Epithelial cell of proximal tubule (primary cell): ENCODE data around the gene NID1. TPM values are rescaled to one million over a fixed set of nuclear protein-coding genes. Genes with fewer than 3 reads are reported as not detected.

Experiments
- DNase-seq: peaks from one replicate; pipeline ENCODE4 v3.0.0-alpha.2; 2011; ENCODE audit warnings: low read depth
- H3K4me3 ChIP-seq: 2 replicates; pipeline ENCODE4 v1.5.1; 2011; ENCODE audit warnings: low read depth, mild to moderate bottlenecking, low read length
- CTCF ChIP-seq: conservative IDR thresholded peaks from 2 replicates; pipeline ENCODE4 v1.5.1; 2012; ENCODE audit warnings: low read depth, mild to moderate bottlenecking, low read length
- total RNA-seq: library from RNA; depleted of rRNA; stranded (reverse); fragments of >200 nt; gene quantifications from 2 replicates; pipeline ENCODE4 v1.2.3, GENCODE V29; 2015

Gene NID1
- total RNA-seq, 1 donor from 2014 or later: 23.2 TPM

- H3K4me3 ChIP-seq: no peak overlapping the region
- DNase-seq: no peak
- no peak for TF ChIP-seq CTCF
Observed at GRCh38 chr1:236016083-236016482, 48.8 kb downstream of the NID1 start.

- no peak for DNase-seq
- no peak for TF ChIP-seq CTCF
- H3K4me3 ChIP-seq: no peak overlapping the region
Observed at GRCh38 chr1:236015539-236015938, 49.4 kb downstream of the NID1 start.

GRCh38 chr1:236013330-236013729 is 51.6 kb downstream of the NID1 start:
- TF ChIP-seq CTCF: no peak
- H3K4me3 ChIP-seq: no peak overlapping the region
- no peak for DNase-seq

GRCh38 chr1:236011641-236012040 is 53.2 kb downstream of the NID1 start:
- DNase-seq: no peak
- H3K4me3 ChIP-seq: no peak overlapping the region
- no peak for TF ChIP-seq CTCF

GRCh38 chr1:236010443-236010842 is 54.4 kb downstream of the NID1 start:
- no peak for TF ChIP-seq CTCF
- H3K4me3 ChIP-seq: no peak overlapping the region
- DNase-seq: no peak

GRCh38 chr1:236009857-236010256 is 55.0 kb downstream of the NID1 start:
- no peak for TF ChIP-seq CTCF
- no peak for DNase-seq

GRCh38 chr1:236009191-236009590 is 55.7 kb downstream of the NID1 start:
- H3K4me3 ChIP-seq: no peak overlapping the region
- no peak for TF ChIP-seq CTCF
- no peak for DNase-seq

More at GRCh38 chr1:236009857-236010256, 55.0 kb downstream of the NID1 start:
- H3K4me3 ChIP-seq: no peak overlapping the region
